Epithelial cell of proximal tubule (primary cell): Measurements from ENCODE around the gene RAD51B. TPM values are rescaled to one million over a fixed set of nuclear protein-coding genes. Genes with fewer than 3 reads are reported as not detected.

Experiments
- DNase-seq: peaks from one replicate; pipeline ENCODE4 v3.0.0-alpha.2; 2011; ENCODE audit warnings: low read depth
- H3K4me3 ChIP-seq: 2 replicates; pipeline ENCODE4 v1.5.1; 2011; ENCODE audit warnings: low read depth, mild to moderate bottlenecking, low read length
- total RNA-seq: library from RNA; depleted of rRNA; stranded (reverse); fragments of >200 nt; gene quantifications from 2 replicates; pipeline ENCODE4 v1.2.3, GENCODE V29; 2015
- TF ChIP-seq, protein P1 (sequence below): conservative IDR thresholded peaks from 2 replicates; pipeline ENCODE4 v1.5.1; 2012; ENCODE audit warnings: low read depth, mild to moderate bottlenecking, low read length

Gene RAD51B
- total RNA-seq, 1 donor from 2014 or later = 6.3 TPM

- H3K4me3 ChIP-seq = no peak overlapping the region
- no peak for DNase-seq
- TF ChIP-seq, protein P1, sequence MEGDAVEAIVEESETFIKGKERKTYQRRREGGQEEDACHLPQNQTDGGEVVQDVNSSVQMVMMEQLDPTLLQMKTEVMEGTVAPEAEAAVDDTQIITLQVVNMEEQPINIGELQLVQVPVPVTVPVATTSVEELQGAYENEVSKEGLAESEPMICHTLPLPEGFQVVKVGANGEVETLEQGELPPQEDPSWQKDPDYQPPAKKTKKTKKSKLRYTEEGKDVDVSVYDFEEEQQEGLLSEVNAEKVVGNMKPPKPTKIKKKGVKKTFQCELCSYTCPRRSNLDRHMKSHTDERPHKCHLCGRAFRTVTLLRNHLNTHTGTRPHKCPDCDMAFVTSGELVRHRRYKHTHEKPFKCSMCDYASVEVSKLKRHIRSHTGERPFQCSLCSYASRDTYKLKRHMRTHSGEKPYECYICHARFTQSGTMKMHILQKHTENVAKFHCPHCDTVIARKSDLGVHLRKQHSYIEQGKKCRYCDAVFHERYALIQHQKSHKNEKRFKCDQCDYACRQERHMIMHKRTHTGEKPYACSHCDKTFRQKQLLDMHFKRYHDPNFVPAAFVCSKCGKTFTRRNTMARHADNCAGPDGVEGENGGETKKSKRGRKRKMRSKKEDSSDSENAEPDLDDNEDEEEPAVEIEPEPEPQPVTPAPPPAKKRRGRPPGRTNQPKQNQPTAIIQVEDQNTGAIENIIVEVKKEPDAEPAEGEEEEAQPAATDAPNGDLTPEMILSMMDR = no peak
Measured at GRCh38 chr14:68516342-68516741, 696.8 kb downstream of the RAD51B start.

- H3K4me3 ChIP-seq = no peak overlapping the region
- DNase-seq = no peak
- TF ChIP-seq, protein P1 = no peak
Measured at GRCh38 chr14:68518166-68518565, 698.6 kb downstream of the RAD51B start.

DNA sequence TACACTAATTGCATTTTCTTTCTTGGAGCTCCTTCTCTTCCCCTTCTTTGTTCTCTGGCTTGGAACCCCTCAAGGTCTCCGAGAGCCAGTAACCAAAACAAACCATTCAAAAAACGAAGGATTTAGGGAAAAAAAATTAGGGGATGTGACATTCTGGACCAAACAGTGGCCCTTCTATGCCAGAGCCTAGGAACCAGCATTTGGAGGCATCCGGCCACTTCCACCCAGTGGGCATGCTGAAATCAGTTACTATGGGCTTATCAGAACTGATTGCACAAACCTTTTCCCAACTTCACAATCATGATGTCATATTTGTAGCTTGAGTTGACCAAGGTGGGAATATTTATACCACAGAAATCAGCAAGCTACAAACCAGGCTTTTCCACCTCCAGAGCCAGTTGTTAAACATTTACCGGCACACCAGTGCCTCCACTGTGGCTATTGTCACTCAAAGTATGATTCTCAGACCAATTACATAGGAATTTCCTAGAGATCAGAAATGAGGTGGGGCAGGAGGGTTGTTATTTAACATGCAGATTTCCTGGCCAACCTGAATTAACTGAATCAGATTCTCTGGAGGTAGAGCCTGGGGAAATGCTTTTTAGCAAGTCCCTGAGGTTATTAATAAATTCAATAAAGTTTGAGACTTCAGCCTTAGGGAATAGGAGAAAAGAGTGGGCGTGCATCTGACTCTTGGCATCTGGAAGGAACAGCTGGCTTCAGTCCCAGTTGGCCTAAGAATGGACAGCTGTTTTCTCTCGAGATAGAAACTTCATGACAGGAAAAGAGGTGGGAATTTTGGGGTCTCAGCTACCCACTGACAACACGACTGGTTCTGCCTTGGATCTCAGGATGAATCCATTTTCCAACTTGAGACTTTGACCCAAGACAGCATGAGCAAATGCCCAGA is 699.4 kb downstream of the RAD51B start:
- TF ChIP-seq, protein P1 = no peak
- H3K4me3 ChIP-seq = no peak overlapping the region
- DNase-seq = no peak

GRCh38 chr14:68519671-68520187 is 700.1 kb downstream of the RAD51B start:
- no peak for DNase-seq
- no peak overlapping the region for H3K4me3 ChIP-seq
- TF ChIP-seq, protein P1 = no peak

DNA sequence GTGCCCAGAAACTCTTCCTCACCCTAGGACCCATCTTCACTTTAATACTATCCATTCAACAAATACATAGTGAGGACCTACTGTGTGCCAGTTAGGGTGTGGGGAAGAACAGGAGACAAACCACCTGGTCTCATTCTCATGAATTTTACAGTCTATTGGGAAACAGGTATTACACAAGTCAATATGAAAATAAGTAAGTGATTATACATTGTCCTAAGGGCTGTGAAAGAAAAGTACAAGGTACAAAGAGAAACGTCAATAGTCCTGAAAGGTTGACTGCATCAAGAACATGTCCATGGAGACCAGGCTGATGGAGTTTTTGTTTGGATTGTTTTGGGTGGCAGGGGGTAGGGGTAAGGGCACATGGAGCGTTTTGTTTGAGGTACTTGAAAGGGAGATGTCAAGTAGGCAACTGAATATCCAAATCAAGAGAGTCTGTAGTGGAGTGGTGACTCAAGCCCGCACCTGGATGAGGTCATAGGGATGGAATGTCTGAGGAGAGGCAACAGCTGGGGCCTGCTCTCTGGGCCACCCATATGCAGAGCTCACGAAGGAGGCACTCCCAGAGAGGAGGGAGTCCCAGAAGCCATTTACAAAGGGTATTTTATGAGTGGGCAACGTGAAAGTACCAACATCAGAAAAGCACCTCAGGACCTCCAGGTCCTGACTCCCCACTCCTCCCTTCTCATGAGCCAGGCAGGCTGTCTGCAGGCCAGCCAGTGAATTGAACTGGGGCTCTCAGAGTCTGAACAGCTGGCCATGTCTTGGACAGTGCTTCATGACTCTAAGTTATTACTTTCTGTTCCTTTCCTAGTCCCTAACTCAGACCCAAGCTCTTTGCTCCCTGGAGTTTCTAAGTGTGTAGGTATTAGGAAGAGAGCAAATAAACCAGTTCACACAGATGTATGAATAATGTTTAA is 701.3 kb downstream of the RAD51B start:
- H3K4me3 ChIP-seq = no peak overlapping the region
- TF ChIP-seq, protein P1 = no peak
- DNase-seq = no peak

DNA sequence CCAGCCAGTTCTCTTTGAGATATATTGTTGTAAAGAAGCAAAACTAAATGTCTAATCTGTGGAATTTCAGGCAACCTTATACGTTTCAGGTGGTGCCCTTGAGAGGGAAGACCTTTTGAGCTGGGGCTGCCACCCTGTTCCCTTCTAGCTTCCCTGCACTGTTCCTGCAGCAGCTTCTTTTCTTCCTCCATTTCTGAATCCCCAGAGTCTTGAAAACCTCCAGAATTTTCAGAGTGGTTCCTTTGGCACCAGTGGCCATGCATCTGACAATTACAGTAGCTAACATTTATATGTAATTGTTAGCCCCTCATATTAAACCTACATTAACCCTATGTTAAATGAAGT is 702.0 kb downstream of the RAD51B start:
- DNase-seq = no peak
- TF ChIP-seq, protein P1 = no peak

More for the DNA sequence above, 702.0 kb downstream of the RAD51B start:
- no peak overlapping the region for H3K4me3 ChIP-seq
